Activated CD4-positive, alpha-beta memory T cell treated with anti-CD3 and anti-CD28 coated beads for 36 hours (primary cell): ENCODE results near the gene OPN1SW. TPM values are rescaled to one million over a fixed set of nuclear protein-coding genes. Genes with fewer than 3 reads are reported as not detected.

ENCODE experiments used
- CTCF ChIA-PET: fragments of 350-600 bp; sonication (Branson Sonifier 250); formaldehyde crosslinking; loops from one replicate; lab custom pipeline; 2021; ENCODE audit warnings: antibody characterized with exemption, inconsistent platforms; lab: Charles Lee
- POLR2A ChIA-PET: fragments of 350-600 bp; sonication (Branson Sonifier 250); formaldehyde crosslinking; loops from one replicate; lab custom pipeline; 2021; ENCODE audit warnings: antibody characterized with exemption; lab: Charles Lee
- DNase-seq: peaks from one replicate; pipeline ENCODE4 v3.0.0-alpha.2; 2020
- H3K27ac Mint-ChIP-seq: one replicate; pipeline ENCODE4 v1.8.0; 2021; ENCODE audit warnings: mixed read lengths
- H3K27me3 Mint-ChIP-seq: one replicate; pipeline ENCODE4 v1.8.0; 2021; ENCODE audit warnings: mixed read lengths
- H3K36me3 Mint-ChIP-seq: one replicate; pipeline ENCODE4 v1.8.0; 2021; ENCODE audit warnings: mixed read lengths
- H3K4me1 Mint-ChIP-seq: one replicate; pipeline ENCODE4 v1.8.0; 2021; ENCODE audit warnings: low read depth, mixed read lengths
- H3K4me3 Mint-ChIP-seq: one replicate; pipeline ENCODE4 v1.8.0; 2021; ENCODE audit warnings: mild to moderate bottlenecking, mixed read lengths
- H3K9me3 Mint-ChIP-seq: one replicate; pipeline ENCODE4 v1.8.0; 2021; ENCODE audit warnings: mixed read lengths
- intact Hi-C: fragments of 100-400 bp; cut with micrococcal nuclease; formaldehyde crosslinking; loops from one replicate; pipeline ENCODE4 v1.15.1; 2023
- total RNA-seq, 2 experiments: library from RNA; stranded (reverse); gene quantifications; one replicate each; pipeline ENCODE4 v1.2.3, GENCODE V29; 2021

OPN1SW gene
- total RNA-seq, 2 experiments from 2014 or later = not detected

DNA sequence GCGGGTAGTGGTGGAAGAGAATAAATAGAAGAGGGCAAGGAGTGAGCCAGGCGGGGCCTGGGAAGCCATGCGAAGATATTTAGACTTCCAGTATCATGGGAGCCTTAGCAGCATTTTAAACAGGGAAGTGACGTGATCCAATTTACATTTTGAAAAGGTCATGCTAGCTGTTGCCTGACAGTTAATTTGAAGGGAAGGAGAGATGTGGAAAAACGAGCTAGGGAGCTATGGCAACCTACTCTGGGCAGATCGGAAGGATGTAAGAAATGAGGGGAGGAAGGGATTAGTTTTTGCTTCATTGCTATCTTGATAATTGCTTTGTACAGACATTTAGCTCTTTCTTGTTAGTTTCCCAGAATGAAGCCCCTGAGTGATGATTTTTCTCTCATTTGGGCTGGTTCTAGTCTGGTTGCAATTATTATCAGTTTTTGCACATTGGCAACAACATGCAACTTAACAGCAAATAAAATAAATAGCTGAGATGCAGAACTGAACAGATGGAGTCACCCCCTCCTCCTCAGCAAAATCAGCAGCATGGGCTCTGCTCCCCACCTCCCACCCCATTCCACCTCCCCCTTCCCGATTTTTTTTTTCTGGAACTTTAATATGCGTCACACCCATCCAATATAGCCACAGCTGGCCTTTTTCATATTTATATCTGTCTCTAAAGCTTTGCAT is 49.4 kb downstream of the OPN1SW start:
- no peaks in the 10 kb centered on the region for H3K9me3 Mint-ChIP-seq
- no peak overlapping the region for H3K4me3 Mint-ChIP-seq
- ChIA-PET POLR2A (no interaction called here), CTCF (no interaction called here)
- H3K4me1 Mint-ChIP-seq = no peaks in the 10 kb centered on the region
- H3K27me3 Mint-ChIP-seq = peaks cover 8% of the 10 kb centered on the region
- intact Hi-C loops = no loop called here
- no peak for DNase-seq
- no peak overlapping the region for H3K27ac Mint-ChIP-seq
- no peaks in the 10 kb centered on the region for H3K36me3 Mint-ChIP-seq

DNA sequence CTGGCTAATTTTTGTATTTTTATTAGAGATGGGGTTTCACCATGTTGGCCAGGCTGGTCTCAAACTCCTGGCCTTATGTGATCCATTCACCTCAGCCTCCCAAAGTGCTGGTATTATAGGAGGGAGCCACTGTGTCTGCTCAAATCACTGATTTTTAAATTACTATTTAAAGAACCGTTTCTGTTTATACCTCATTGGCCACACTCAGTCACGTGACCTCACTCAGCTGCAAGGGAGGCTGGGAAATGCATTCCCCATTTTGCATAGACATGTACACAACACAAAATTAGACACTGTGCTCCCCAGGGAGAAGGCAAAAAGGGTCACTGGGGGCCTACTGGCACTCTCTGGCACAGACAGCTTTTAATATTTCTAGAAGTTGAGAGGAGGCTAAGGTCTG is 50.1 kb downstream of the OPN1SW start:
- no peak for DNase-seq
- Mint-ChIP-seq H3K4me1 (no peaks in the 10 kb centered on the region), H3K27me3 (peaks cover 5% of the 10 kb centered on the region), H3K27ac (no peak overlapping the region), H3K9me3 (no peaks in the 10 kb centered on the region), H3K36me3 (no peaks in the 10 kb centered on the region), H3K4me3 (no peak overlapping the region)
- POLR2A ChIA-PET = no interaction called here
- CTCF ChIA-PET = interaction anchor here (0.6 kb wide), 1 partner anchor 326 kb away, joined by 3 read pairs; no protein-coding TSS in a partner anchor
- intact Hi-C loops = no loop called here

DNA sequence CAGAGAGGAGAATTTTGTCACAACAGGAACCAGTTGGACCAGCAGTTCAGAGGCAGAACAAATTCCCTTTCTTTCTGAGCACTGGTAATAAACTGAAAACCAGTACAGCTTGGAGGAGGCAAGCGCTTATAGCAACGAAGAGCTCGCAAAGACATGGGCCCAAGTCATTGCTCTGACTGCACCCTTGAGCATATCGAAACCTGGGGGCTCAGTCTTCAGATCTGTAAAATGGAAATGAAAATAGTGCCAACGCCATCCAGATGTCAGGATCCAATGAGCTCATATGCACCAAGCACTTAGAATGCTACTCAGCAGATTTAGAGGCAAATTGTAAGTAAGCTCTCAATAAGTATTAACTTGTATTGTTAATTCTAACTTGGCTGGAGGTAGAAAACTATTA is 50.9 kb downstream of the OPN1SW start:
- no peak for DNase-seq
- Mint-ChIP-seq H3K27ac (no peak overlapping the region), H3K4me3 (no peak overlapping the region), H3K9me3 (no peaks in the 10 kb centered on the region), H3K36me3 (no peaks in the 10 kb centered on the region), H3K4me1 (no peaks in the 10 kb centered on the region), H3K27me3 (peaks cover 5% of the 10 kb centered on the region)
- CTCF ChIA-PET = interaction anchor here (0.6 to 1.0 kb wide), 2 partner anchors 10 to 326 kb away, joined by 3 read pairs; no protein-coding TSS in a partner anchor
- intact Hi-C loops = no loop called here
- POLR2A ChIA-PET = no interaction called here

Other genes starting within 250 kb of the OPN1SW start
- under 1 TPM in 1 of 2 experiments, not detected in 1; 0.10 TPM for gene GARIN1A, start 103.5 kb downstream of the OPN1SW start, total RNA-seq
- 10 to 100 TPM; 43.2 to 44.2 TPM for gene CALU, start 36.4 kb downstream of the OPN1SW start, total RNA-seq
- gene CCDC136, start 16.2 kb upstream of the OPN1SW start, total RNA-seq = 1 to 10 TPM; 8.8 to 8.9 TPM
- gene FLNC, start 54.6 kb upstream of the OPN1SW start, total RNA-seq = under 1 TPM in 1 of 2 experiments, not detected in 1; 0.05 TPM
- 100 to 1,000 TPM; 113 to 117 TPM for gene ATP6V1F, start 87.1 kb upstream of the OPN1SW start, total RNA-seq
- under 1 TPM; 0.05 to 0.12 TPM for gene KCP, start 134.9 kb upstream of the OPN1SW start, total RNA-seq
- gene IRF5, start 162.1 kb upstream of the OPN1SW start, total RNA-seq = 10 to 100 TPM; 21.7 to 22.9 TPM